ENCODE measurements around the gene CSNK1G2. TPM values are rescaled to one million over a fixed set of nuclear protein-coding genes. Genes with fewer than 3 reads are reported as not detected.

Gene CSNK1G2
- total and polyA plus RNA-seq, 2 experiments from 2014 or later, result 97.7 to 100 TPM

DNA sequence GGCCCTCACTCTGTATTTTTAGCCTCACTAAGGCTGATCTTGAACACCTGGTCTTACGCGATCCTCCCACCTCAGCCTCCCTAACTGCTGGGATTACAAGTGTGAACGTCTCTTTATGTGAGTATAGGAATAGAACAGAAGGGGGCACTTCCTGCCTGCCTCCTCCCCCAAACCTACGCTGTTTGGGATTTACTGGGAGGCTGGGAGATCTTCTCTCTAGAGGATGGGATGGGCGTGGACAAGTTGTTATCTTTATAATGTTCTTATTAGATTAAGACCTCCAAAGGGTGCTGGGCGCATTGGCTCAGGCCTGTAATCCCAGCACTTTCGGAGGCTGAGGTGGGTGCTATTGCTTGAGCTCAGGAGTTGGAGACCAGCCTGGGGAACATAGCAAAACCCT is 2.9 kb upstream of the CSNK1G2 start:
- Histone ChIP-seq H3K9me3 (ENCODE audit: low read depth) (no peaks in the 10 kb centered on the region), H3K27me3 (no peaks in the 10 kb centered on the region), H3K36me3 (no peaks in the 10 kb centered on the region), H3K27ac (no peak overlapping the region), H3K4me3 (no peak overlapping the region), H3K4me1 (ENCODE audit: low read depth) (peaks cover 12% of the 10 kb centered on the region)
- DNase-seq (ENCODE audit: low read depth in 1 of 2, low spot score in 1 of 2), result no peak
- TF ChIP-seq, protein P1, sequence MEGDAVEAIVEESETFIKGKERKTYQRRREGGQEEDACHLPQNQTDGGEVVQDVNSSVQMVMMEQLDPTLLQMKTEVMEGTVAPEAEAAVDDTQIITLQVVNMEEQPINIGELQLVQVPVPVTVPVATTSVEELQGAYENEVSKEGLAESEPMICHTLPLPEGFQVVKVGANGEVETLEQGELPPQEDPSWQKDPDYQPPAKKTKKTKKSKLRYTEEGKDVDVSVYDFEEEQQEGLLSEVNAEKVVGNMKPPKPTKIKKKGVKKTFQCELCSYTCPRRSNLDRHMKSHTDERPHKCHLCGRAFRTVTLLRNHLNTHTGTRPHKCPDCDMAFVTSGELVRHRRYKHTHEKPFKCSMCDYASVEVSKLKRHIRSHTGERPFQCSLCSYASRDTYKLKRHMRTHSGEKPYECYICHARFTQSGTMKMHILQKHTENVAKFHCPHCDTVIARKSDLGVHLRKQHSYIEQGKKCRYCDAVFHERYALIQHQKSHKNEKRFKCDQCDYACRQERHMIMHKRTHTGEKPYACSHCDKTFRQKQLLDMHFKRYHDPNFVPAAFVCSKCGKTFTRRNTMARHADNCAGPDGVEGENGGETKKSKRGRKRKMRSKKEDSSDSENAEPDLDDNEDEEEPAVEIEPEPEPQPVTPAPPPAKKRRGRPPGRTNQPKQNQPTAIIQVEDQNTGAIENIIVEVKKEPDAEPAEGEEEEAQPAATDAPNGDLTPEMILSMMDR (IDR thresholded peaks at IDR 0.05; ENCODE audit: low read depth, low read length), result no peak

DNA sequence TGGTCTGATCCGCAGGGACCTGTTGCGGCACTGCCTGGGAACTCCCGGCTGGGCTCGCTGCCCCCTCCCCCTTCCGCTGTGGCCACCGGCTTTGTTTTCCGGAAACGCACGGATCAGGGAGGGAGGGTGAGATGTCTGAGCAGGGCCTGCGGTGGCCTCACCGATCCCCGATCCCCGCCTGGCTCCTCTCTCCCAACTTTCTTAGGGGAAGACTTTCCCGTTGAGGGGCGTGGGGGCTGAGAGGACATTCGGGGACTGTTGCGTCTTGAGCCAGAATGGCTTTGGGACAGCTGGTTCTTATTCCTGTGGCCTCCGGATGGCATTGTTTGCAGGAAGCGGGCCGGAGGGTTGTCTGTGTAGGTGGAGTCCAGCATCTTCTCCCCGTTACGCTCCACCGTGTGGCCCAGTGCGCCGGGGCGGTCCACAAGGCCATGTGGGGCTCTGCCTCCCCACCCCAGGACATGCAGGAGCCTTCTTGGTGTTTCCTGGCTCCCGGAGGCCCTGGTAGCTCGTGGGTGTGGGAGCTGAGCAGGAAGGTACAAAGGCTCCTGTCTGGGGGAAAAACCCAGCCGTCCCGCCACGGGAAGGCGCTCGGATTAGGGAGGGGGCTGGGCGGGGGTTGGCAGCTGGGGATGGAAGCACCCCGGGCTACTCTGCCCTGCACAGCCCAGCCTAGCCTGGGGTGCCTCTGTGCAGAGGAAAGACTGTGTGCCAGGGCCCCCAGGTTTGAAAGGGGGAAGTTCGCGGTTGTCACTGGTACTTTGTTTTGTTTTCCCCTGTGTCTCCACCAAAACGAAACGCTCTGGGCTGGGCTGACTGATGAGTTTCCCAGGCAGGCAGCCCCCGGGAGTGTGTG is 1.3 kb downstream of the CSNK1G2 start:
- Histone ChIP-seq H3K4me1 (ENCODE audit: low read depth) (peaks cover 14% of the 10 kb centered on the region), H3K27me3 (no peaks in the 10 kb centered on the region), H3K9me3 (ENCODE audit: low read depth) (no peaks in the 10 kb centered on the region), H3K36me3 (no peaks in the 10 kb centered on the region), H3K4me3 (peak overlapping the region; percentile 57), H3K27ac (peak overlapping the region; percentile 89)
- TF ChIP-seq, protein P1 (IDR thresholded peaks at IDR 0.05; ENCODE audit: low read depth, low read length), result no peak
- DNase-seq (ENCODE audit: low read depth in 1 of 2, low spot score in 1 of 2), result peak; percentile 73 to 88

DNA sequence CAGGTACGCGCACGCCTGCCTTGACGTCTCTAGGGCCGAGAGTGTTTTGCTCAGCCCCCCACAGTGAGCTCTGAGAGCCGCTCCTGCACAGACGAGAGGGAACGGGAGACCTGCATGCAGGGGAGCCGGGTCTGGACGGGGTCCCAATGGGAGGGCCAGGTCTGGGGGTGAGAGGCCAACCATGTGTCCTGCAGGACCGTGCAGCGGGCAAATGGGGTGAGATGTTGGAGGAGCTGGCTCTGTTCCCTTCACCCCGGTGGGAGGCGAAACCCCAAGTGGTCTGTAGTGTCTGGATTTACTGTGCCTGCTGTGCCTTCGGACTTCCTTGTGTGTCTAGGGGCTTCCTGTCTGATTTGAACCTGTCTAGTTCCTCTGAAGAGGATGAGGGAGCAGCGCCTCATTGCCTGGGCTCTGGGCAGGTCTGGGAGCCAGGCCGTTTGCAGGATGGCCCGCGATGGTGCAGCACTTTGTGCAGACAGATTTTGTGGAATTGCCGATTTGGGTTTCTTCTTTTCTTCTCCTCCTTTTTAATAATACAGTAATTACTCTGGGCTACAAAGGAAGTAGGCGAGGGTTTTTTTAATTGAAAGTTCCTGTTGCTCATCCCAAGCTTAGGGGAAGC is 2.1 kb downstream of the CSNK1G2 start:
- Histone ChIP-seq H3K4me3 (peak overlapping the region; percentile 57), H3K4me1 (ENCODE audit: low read depth) (peaks cover 14% of the 10 kb centered on the region), H3K36me3 (no peaks in the 10 kb centered on the region), H3K27ac (peak overlapping the region; percentile 89), H3K27me3 (no peaks in the 10 kb centered on the region), H3K9me3 (ENCODE audit: low read depth) (no peaks in the 10 kb centered on the region)
- TF ChIP-seq, protein P1 (IDR thresholded peaks at IDR 0.05; ENCODE audit: low read depth, low read length), result no peak
- DNase-seq (ENCODE audit: low read depth in 1 of 2, low spot score in 1 of 2), result peak in 1 of 2 donors; percentile 18

DNA sequence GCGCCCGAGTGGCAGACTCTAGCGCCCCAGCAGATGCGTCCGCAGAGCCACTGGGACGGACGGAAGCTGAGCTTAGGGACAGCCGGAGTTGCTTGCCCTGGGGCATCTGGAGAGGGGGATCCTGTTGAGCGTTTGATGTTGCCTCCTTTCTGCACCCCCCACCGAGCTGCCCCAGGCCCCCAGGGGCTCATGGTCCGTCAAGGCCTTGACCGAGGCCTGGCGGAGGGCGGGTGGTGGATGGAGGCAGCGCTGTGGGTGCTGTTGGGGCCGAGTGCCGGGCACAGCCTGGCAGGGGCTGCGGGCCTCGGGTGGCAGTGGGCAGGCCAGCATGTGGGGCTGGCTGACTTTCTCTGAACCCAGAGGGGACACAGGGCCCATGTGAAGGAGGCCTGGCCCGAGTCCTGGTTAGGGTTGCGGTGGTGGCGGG is 2.7 kb downstream of the CSNK1G2 start:
- Histone ChIP-seq H3K27ac (no peak overlapping the region), H3K4me3 (no peak overlapping the region), H3K9me3 (ENCODE audit: low read depth) (no peaks in the 10 kb centered on the region), H3K27me3 (no peaks in the 10 kb centered on the region), H3K4me1 (ENCODE audit: low read depth) (peaks cover 14% of the 10 kb centered on the region), H3K36me3 (no peaks in the 10 kb centered on the region)
- DNase-seq (ENCODE audit: low read depth in 1 of 2, low spot score in 1 of 2), result no peak
- TF ChIP-seq, protein P1 (IDR thresholded peaks at IDR 0.05; ENCODE audit: low read depth, low read length), result no peak

DNA sequence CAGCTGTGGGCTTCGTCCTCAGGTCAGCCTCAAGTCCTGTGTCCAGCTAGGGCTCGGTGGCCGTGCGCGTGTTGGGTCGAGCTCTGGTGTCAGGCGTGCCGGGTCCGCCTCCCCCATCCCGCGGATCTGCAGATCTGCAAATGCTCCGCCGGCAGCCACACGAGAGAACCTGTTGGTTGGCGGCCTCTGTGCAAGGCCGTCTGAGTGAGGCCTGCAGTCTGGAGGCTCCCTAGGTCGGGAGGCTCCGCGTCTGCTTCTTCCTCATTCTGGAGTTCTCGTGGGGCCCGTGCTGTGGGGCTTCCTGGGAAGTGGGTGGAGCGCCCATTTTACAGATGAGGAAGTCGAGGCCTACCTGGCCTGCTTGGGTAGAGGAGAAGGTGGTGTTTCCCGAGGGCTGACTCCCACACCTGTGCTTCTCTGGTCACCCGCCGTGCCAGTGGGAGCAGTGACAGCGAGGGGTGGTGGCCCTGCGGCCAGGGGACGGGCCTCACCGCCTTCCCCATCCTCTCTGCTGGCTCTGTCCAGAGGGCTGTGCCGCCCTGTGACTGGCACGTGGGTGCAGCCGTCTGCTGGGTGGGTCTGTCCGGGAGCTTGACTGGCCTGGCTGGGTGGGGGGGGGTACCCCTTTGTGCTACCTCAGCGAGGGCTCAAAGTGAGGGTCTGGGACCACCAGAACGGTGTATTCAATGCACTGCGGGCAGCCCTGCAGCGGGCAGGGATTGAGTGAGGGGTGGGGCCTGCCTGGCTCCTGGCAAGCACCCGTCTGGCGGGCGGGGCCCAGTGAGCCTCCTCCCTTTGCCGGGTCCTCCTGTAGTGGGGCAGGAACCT is 3.3 kb downstream of the CSNK1G2 start:
- Histone ChIP-seq H3K4me1 (ENCODE audit: low read depth) (peaks cover 14% of the 10 kb centered on the region), H3K9me3 (ENCODE audit: low read depth) (no peaks in the 10 kb centered on the region), H3K4me3 (no peak overlapping the region), H3K27me3 (no peaks in the 10 kb centered on the region), H3K27ac (no peak overlapping the region), H3K36me3 (no peaks in the 10 kb centered on the region)
- no peak for DNase-seq (ENCODE audit: low read depth in 1 of 2, low spot score in 1 of 2)
- TF ChIP-seq, protein P1 (IDR thresholded peaks at IDR 0.05; ENCODE audit: low read depth, low read length), result no peak

Measured in cardiac muscle cell (in vitro differentiated cells and primary cell).